IMR-90 (cell line): ENCODE results near the gene TEAD1. TPM values are rescaled to one million over a fixed set of nuclear protein-coding genes. Genes with fewer than 3 reads are reported as not detected.

Experiments used
- ATAC-seq: fragments of 200-7000 bp; cut with Tn5 transposase; 2 replicates; pipeline ENCODE4 v1.9.1; 2020; ENCODE audit warnings: low read depth, mild to moderate bottlenecking, moderate library complexity
- BruUV-seq: library from RNA; stranded (reverse); fragments of 400-500 nt; replicated peaks from 2 replicates; lab custom pipeline; 2021; lab: Mats Ljungman, UMichigan
- CTCF ChIA-PET: fragments of 300-600 bp; formaldehyde crosslinking; extraction: SDS; loops from one replicate; lab custom pipeline; 2021; ENCODE audit warnings: antibody characterized with exemption; lab: Yijun Ruan, JAX
- POLR2A ChIA-PET: fragments of 300-600 bp; sonication (Branson Sonifier 250); formaldehyde crosslinking; loops from one replicate; lab custom pipeline; 2022; ENCODE audit warnings: antibody characterized with exemption; ENCODE audit not compliant: unreplicated experiment; lab: Charles Lee
- DNase-seq: peaks from one replicate; pipeline ENCODE4 v3.0.0; 2013
- H2AFZ ChIP-seq: replicated peaks from 2 replicates; pipeline ENCODE3; 2013; ENCODE audit warnings: low read length, mild to moderate bottlenecking; ENCODE audit not compliant: poor library complexity
- H2AK5ac ChIP-seq: 2 replicates; pipeline ENCODE4 v1.6.1; 2013; ENCODE audit warnings: low read depth, low read length, inconsistent platforms
- H2AK9ac ChIP-seq: replicated peaks from 2 replicates; pipeline ENCODE3; 2013; ENCODE audit warnings: mild to moderate bottlenecking, low read depth, low read length, moderate library complexity; ENCODE audit not compliant: poor library complexity
- H2BK120ac ChIP-seq: 2 replicates; pipeline ENCODE4 v1.6.1; 2013; ENCODE audit warnings: low read depth, low read length, inconsistent platforms
- H2BK15ac ChIP-seq: 3 replicates; pipeline ENCODE4 v1.6.1; 2013; ENCODE audit warnings: low read depth, low read length, inconsistent platforms
- H2BK20ac ChIP-seq: 2 replicates; pipeline ENCODE4 v1.6.1; 2013; ENCODE audit warnings: low read depth, mild to moderate bottlenecking, inconsistent platforms, low read length, moderate library complexity
- H2BK5ac ChIP-seq: 2 replicates; pipeline ENCODE4 v1.6.1; 2013; ENCODE audit warnings: mild to moderate bottlenecking, low read depth, low read length, inconsistent platforms; ENCODE audit not compliant: poor library complexity, severe bottlenecking
- H3K14ac ChIP-seq: replicated peaks from 2 replicates; pipeline ENCODE4 v1.6.1; 2013; ENCODE audit warnings: low read depth, low read length, inconsistent platforms
- H3K18ac ChIP-seq: 2 replicates; pipeline ENCODE4 v1.6.1; 2013; ENCODE audit warnings: low read depth, low read length, control low read depth
- H3K23ac ChIP-seq: 2 replicates; pipeline ENCODE4 v1.6.1; 2013; ENCODE audit warnings: low read depth, low read length, inconsistent platforms
- H3K27ac ChIP-seq: 2 replicates; pipeline ENCODE4 v1.5.1; 2013; ENCODE audit warnings: mild to moderate bottlenecking, control low read depth, low read length; ENCODE audit not compliant: insufficient read depth
- H3K27me3 ChIP-seq: 2 replicates; pipeline ENCODE4 v1.6.1; 2013; ENCODE audit warnings: low read length; ENCODE audit not compliant: control insufficient read depth, insufficient read depth
- H3K36me3 ChIP-seq: 2 replicates; pipeline ENCODE4 v1.6.1; 2013; ENCODE audit warnings: low read length, mixed read lengths; ENCODE audit not compliant: control insufficient read depth, insufficient read depth
- H3K4ac ChIP-seq: 2 replicates; pipeline ENCODE4 v1.6.1; 2013; ENCODE audit warnings: low read depth, low read length, inconsistent platforms
- H3K4me1 ChIP-seq: 2 replicates; pipeline ENCODE4 v1.6.1; 2013; ENCODE audit warnings: low read length, mixed read lengths; ENCODE audit not compliant: control insufficient read depth, insufficient read depth
- H3K4me2 ChIP-seq: 2 replicates; pipeline ENCODE4 v1.6.1; 2013; ENCODE audit warnings: low read depth, mild to moderate bottlenecking, control low read depth, low read length, moderate library complexity
- H3K4me3 ChIP-seq: 2 replicates; pipeline ENCODE4 v1.5.1; 2013; ENCODE audit warnings: low read depth, mild to moderate bottlenecking, control low read depth, low read length, moderate library complexity; ENCODE audit not compliant: insufficient read depth
- H3K56ac ChIP-seq: 2 replicates; pipeline ENCODE4 v1.6.1; 2013; ENCODE audit warnings: low read length, inconsistent platforms; ENCODE audit not compliant: insufficient read depth; ENCODE audit errors: extremely low read depth
- H3K79me1 ChIP-seq, 2 experiments: 2 replicates each; pipeline ENCODE4 v1.6.1; 2013; ENCODE audit warnings: low read length in 2 of 2, inconsistent platforms in 1 of 2, low read depth in 1 of 2
- H3K9ac ChIP-seq: 2 replicates; pipeline ENCODE4 v1.6.1; 2013; ENCODE audit warnings: low read depth, low read length, control low read depth
- H3K9me1 ChIP-seq: 2 replicates; pipeline ENCODE4 v1.6.1; 2013; ENCODE audit warnings: low read length, inconsistent platforms; ENCODE audit not compliant: insufficient read depth
- H3K9me3 ChIP-seq: 2 replicates; pipeline ENCODE4 v1.6.1; 2013; ENCODE audit warnings: low read length; ENCODE audit not compliant: control insufficient read depth, insufficient read depth
- H4K20me1 ChIP-seq: 2 replicates; pipeline ENCODE4 v1.6.1; 2013; ENCODE audit warnings: low read length, inconsistent platforms; ENCODE audit not compliant: insufficient read depth
- H4K5ac ChIP-seq: 2 replicates; pipeline ENCODE4 v1.6.1; 2013; ENCODE audit warnings: mild to moderate bottlenecking, low read depth, low read length, control low read depth
- H4K8ac ChIP-seq, 2 experiments: 2 replicates each; pipeline ENCODE4 v1.6.1; 2013; ENCODE audit warnings: low read depth in 2 of 2, low read length in 2 of 2, control low read depth in 1 of 2, inconsistent platforms in 1 of 2
- H4K91ac ChIP-seq: 2 replicates; pipeline ENCODE4 v1.6.1; 2013; ENCODE audit warnings: low read depth, low read length, inconsistent platforms; ENCODE audit not compliant: insufficient read depth
- CEBPB ChIP-seq: IDR thresholded peaks from 2 replicates; pipeline ENCODE4 v1.6.1; 2012; ENCODE audit warnings: low read depth, low read length, improper control_type of control experiment
- MAZ ChIP-seq: IDR thresholded peaks from 2 replicates; pipeline ENCODE4 v1.6.1; 2012; ENCODE audit warnings: low read depth, mild to moderate bottlenecking, low read length, improper control_type of control experiment, moderate library complexity, borderline replicate concordance
- WGBS, 2 experiments: methylation state at CpG; one replicate each; pipeline versions ENCODE4 v1.1.5 to v1.1.7; 2013; ENCODE audit warnings: missing lambda C conversion rate in 2 of 2; ENCODE audit not compliant: insufficient read length in 1 of 2; ENCODE audit errors: extremely low coverage in 2 of 2; 5-methylcytosine and 5-hydroxymethylcytosine counted together
- dilution Hi-C: fragments of 300-500 bp; cut with HindIII; formaldehyde crosslinking; loops from one replicate; pipeline ENCODE4 v1.14.3; 2018; ENCODE audit warnings: low sequenced_read_pairs; ENCODE audit not compliant: unreplicated experiment
- in situ Hi-C: fragments of 300-500 bp; cut with MboI; formaldehyde crosslinking; loops from 3 replicates; pipeline ENCODE4 v1.14.3; 2019; ENCODE audit warnings: low sequenced_read_pairs, inconsistent platforms, mixed read lengths
- intact Hi-C: fragments of 100-400 bp; cut with micrococcal nuclease; formaldehyde crosslinking; loops from 2 replicates; pipeline ENCODE4 v1.10.0; 2022
- polyA plus RNA-seq, 3 experiments: library from polyadenylated mRNA; depleted of rRNA; stranded (reverse); fragments of >200 nt; gene quantifications; 2 replicates each; pipeline ENCODE4 v1.2.3, GENCODE V29; 2012; ENCODE audit warnings: low replicate concordance in 1 of 3
- total RNA-seq: library from RNA; depleted of rRNA; stranded (reverse); fragments of >200 nt; gene quantifications from 2 replicates; pipeline ENCODE4 v1.2.3, GENCODE V29; 2012

Gene TEAD1
- total and polyA plus RNA-seq, 2 of the 4 experiments (the other 2 are of a cell fraction) = 51.8 to 69.2 TPM

DNA sequence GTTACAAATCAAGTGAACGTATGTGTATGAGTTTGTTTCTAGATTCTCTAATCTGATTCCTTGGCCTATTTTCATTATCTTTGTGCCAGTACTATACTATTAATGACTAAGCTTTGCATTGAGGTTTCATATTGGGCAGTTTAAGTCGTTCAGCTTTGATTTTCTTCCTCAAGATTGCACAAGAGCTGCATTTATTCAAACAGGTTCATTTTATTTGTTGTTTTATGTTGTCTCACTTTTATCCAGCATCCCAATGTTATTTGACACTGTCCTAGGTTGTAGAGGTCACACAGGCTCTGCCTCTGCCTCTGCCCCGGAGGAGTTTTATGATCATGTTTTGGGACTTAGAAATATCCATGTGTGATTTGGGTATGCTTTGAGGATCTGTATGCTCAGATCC is 79.8 kb downstream of the TEAD1 start:
- Histone ChIP-seq H3K4me3 (no peak overlapping the region), H3K36me3 (no peaks in the 10 kb centered on the region; the same call in 1 of the 2 replicates), H3K56ac (no peak overlapping the region), H2AFZ (no peak overlapping the region), H3K9ac (no peak overlapping the region), H3K27me3 (no peaks in the 10 kb centered on the region), H3K9me3 (no peaks in the 10 kb centered on the region), H3K4ac (no peak overlapping the region), H4K5ac (no peak overlapping the region), H3K14ac (no peak overlapping the region), H2BK15ac (no peak overlapping the region), H3K79me1 (peaks cover 24 to 95% of the 10 kb centered on the region in 2 experiments), H3K4me1 (peaks cover 26% of the 10 kb centered on the region), H2BK20ac (no peak overlapping the region), H2AK9ac (no peak overlapping the region), H2BK5ac (no peak overlapping the region), H2BK120ac (no peak overlapping the region), H3K27ac (no peak overlapping the region), H4K20me1 (peaks cover 98% of the 10 kb centered on the region), H3K4me2 (no peak overlapping the region), H4K91ac (no peak overlapping the region), H3K23ac (no peak overlapping the region), H3K9me1 (peaks cover 42% of the 10 kb centered on the region), H4K8ac (no peak overlapping the region), H3K18ac (no peak overlapping the region), H2AK5ac (no peak overlapping the region)
- no TSS peak for BruUV-seq
- dilution Hi-C loops (no loop called here), intact Hi-C loops (no loop called here), in situ Hi-C loops (no loop called here)
- DNase-seq = no peak
- ATAC-seq = peak; percentile 19; the same call in 1 of the 2 replicates
- TF ChIP-seq MAZ (no peak), CEBPB (peak; percentile 83)
- no CpG with 5 or more reads among the region's 3 CpGs for WGBS, 2 experiments
- ChIA-PET CTCF (interaction anchor here (1.0 to 1.1 kb wide), 2 partner anchors 14 to 20 kb away, joined by 3 read pairs; no protein-coding TSS in a partner anchor), POLR2A (no interaction called here)
